HPDE6-E6E7 (cell line): ENCODE results near the gene TSPAN33.

Experiments used
- DNase-seq: peaks from one replicate; pipeline ENCODE4 v3.0.0; 2011; ENCODE audit warnings: missing footprints; ENCODE audit errors: extremely low spot score

TSPAN33 gene

DNA sequence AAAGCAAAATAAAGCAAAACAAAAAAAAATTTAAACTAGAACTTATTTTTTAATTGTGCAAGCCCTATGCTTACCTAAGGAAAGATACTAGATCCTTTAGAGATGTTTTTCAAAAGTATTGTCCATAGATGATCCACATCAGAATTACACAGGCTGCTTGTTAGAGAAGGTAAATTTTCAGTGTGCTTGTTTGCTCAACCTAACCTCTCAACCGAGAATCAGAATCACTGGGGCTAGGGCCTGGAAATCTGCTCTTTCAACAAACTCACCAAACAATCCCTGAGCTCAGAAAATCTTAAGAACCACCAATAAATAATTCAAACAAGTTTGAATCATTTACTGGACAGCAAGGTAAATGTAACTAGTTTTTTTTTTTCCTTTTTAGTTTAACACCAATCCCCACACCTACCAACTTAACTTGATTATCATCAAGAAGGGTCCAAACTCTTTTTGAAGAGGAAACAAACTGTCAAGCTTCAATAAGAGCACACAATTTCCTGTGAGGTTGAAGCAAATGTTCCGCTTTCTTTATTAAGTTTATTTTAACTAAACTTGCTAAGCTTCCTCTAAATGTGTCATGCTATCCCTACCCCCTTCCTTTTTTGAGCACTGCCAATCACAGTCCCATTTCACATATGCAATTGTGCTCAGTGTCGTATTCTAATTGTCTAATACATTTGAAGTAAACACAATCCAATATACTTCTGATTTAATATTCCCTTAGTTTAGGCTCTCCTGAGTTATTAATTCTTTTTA is 7.4 kb upstream of the TSPAN33 start:
- DNase-seq: no peak

GRCh38 chr7:129143724-129144094 is 798 bp upstream of the TSPAN33 start:
- DNase-seq: no peak

GRCh38 chr7:129144834-129145668 is 544 bp downstream of the TSPAN33 start:
- DNase-seq: no peak

GRCh38 chr7:129146237-129146979 is 1.9 kb downstream of the TSPAN33 start:
- no peak for DNase-seq

DNA sequence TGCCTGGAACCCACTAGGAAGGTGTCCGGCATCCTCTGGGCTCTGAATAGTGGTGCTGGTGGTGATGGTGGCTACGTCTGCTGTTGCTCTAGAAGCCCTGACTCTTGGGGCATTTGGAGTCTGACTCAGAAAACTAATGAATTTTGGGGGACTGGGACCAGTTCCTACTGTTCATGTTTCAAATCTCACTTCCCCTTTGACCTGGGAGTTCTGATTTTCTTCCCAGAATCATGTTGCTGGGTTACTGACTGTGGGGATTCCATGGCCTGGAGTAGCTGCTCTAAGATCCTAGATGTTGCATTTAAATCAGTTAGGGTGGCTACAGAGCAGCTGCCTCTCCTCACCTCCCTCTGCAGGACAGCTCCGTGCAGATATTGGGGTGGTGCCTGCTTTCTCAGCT is 3.2 kb downstream of the TSPAN33 start:
- DNase-seq: no peak

DNA sequence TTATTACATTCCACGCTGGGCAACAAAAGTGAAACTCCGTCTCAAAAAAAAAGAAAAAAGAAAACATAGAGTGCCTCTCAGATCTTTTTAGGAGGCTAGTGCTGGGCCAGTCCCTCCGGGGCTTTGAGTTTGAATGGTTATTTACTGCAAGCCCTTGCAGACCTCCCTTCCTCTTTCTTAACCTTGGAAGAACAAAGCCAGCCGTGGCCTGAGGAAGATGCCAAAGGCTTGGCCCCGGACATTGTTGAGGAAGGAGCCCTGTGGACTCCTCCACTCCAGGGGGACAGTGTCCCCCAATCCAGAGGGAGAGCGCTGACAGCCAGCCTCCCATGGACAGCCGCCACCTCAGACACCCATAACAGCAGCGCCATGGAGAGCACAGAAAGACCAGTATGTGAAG is 5.0 kb downstream of the TSPAN33 start:
- DNase-seq: no peak

- no peak for DNase-seq
These were observed 5.9 kb downstream of the TSPAN33 start for GRCh38 chr7:129150199-129150996.

DNA sequence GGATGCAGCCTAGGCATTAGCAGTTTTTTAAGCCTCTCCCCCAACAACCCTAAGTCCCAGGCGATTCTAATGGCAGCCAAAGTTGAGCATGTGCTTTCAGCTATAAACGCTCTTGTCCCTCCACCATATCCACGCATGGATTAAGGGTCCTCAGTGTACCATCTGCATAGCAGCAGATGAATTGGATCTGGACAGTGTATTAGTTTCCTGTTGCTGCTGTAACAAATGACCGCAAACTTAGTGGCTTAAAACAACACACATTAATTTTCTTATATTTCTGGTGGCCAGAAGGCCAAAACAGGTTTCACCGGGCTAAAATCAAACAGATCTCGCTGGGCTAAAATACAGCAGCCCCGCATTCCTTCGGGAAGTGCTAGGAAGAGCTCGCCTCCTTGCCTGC is 13.1 kb downstream of the TSPAN33 start:
- no peak for DNase-seq

GRCh38 chr7:129159539-129159938 is 15.0 kb downstream of the TSPAN33 start:
- no peak for DNase-seq

DNA sequence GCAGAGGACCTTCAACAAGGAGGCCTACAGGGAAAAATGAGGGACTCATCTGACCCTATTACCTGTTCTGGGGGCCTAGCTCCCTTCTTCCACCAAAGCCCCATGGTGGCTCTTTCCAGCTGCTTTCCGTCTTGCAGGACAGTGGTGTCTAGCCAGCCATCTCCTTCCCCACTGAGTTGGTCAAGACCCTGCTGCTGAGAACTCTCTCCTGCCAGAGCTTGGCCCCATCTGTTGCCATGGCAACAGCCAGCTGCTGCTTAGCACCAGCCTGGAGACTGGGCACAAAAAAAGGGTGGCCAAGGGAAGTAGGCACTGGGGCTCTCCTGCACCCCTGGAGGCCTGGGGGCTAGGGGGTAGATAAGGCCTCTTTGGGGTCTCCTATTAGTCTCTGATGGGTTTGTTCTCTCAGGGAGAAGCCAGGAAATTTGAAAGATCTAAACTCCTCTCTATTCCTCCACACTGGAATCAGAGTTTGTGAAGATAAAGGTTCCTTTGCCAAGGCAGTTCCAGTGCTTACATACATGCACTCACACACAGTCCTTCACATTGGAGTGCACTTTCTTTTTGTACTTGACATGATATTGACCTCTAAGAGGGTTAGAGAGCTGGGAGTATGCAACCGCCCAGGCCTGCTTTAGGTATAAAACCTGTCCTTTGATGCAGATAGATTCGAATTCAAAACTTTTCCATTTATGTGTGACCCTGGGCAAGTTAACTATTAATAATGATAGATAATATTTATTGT is 15.8 kb downstream of the TSPAN33 start:
- no peak for DNase-seq

- no peak for DNase-seq
These were observed 17.2 kb downstream of the TSPAN33 start for GRCh38 chr7:129161524-129162225.

- DNase-seq: no peak
These were observed 18.2 kb downstream of the TSPAN33 start for GRCh38 chr7:129162732-129163131.

DNA sequence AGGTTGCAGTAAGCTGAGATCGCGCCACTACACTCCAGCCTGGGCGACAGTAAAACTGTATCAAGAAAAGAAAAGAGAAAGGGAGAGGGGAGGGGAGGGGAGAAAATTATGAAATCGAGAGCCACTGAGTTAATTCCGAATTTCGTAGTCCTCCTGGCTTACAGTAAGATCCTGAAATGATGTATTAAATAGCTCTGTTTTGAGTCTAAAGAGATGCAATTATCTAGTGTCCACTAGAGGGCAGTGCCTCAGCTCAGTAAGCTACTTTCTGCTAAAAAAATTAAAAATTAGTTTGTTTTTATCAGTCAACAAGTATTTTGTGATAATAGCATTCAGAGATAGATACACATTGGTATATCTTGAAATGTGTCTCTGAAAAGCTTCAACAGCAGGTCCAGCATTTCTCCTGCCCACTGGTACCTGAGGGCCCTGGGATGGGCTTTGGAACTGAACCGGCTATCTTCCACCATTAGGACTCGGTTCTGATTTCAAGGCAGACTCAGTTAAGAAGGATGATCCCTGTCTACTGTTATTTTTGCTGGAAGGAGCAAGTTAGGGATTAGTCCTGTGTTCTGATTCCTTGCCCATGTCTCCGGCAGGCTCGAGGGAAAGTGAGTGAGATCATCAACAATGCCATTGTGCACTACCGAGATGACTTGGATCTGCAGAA is 19.5 kb downstream of the TSPAN33 start:
- DNase-seq: no peak

- DNase-seq: no peak
These were observed 22.2 kb downstream of the TSPAN33 start for GRCh38 chr7:129166745-129167144.

DNA sequence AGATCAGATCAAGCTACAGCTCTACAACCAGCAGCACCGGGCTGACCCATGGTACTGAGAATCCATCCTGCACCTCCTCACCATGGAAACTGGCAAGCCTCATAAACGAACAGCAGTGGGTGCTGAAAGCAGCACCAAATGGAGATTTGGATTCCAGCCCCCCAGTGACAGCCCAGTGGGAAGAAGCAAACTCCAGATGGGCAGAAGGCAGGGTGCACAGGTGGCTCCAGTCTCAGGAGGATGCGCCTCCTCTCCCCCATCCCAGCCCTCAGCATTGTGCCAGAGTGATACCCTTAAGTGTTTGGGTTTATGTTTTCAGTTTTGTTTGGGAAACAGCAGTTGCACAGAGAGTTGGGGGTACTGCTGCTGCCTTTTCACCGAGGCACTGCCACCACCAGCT is 23.3 kb downstream of the TSPAN33 start:
- DNase-seq: no peak

- no peak for DNase-seq
These were observed 23.9 kb downstream of the TSPAN33 start for GRCh38 chr7:129168231-129169021.

DNA sequence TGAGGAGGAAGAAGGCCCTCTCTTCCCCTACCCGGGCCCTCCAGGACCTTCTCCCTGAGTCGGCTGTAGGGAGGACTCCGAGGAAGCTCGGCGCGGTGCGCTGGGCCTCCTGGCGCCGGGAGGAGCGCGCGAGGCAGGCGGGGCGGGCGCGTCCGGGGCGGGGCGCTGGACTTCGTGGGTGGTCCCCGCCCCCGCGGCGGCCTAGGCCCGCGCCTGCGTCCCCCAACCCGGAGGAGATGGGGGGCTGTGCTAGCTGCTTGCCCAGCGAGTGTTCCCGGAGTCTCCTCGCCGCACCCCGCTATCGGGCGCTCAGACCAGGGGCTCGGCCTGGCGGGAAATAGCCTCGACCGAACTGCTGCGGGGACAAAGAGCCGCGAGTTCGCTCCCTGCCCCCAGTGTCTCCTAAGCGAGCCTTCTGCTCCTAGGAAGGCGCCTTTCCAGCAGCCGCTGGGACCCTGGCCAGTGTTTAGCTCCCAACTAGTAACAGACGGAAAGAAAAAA is 24.7 kb downstream of the TSPAN33 start:
- DNase-seq: no peak

GRCh38 chr7:129169686-129170440 is 25.4 kb downstream of the TSPAN33 start:
- no peak for DNase-seq
